ENCODE results near the gene GARIN5B.
A peak's percentile ranks its signal among the peaks of the same experiment; 100 is the strongest.
"Not testable (repeated sequence)": the region's sequence is repeated elsewhere in the genome, so short reads cannot be mapped to it uniquely, and the experiment has no call there.

Gene GARIN5B

DNA sequence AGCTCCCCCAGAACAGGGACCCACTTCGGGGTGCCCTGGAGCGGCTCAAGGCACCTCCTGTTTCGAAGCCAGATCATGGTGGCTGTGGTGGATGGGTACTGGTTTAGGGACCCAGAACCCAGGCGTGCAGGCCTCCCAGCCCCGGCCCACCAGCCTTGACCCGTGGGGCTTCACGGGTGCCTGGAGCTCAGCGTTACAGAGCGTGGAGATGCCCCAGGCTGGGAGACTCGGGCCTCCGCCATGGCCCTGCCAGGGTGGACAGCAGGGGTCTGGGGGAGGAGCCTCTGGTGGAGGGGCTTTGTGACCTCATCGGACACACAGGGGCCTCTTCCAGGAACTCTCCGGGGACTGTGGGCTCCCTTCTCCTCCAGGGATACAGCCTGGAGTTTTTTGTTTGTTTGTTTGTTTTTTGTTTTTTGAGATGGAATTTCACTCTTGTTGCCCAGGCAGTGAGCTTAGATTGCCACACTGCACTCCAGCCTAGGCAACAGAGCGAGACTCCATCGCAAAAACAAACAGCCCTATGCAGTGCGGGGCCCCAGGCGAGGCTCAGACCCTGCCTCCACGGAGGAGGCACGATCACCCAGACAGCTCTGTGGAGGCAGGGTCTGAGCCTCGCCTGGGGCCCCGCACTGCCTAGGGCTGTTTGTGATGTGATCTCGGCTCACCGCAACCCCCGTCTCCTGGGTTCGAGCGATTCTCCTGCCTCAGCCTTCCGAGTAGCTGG lies at the start of gene GARIN5B:
Gene GARIN5B, minus strand, starts transcription at position 271 of the 727 bp plus-strand sequence. Its CDS starts 194 bp downstream, at position 77.
- no peak for DNase-seq

GRCh38 chr19:55410168-55410567 lies 47.1 kb upstream of the GARIN5B start:
- no peak for DNase-seq

DNA sequence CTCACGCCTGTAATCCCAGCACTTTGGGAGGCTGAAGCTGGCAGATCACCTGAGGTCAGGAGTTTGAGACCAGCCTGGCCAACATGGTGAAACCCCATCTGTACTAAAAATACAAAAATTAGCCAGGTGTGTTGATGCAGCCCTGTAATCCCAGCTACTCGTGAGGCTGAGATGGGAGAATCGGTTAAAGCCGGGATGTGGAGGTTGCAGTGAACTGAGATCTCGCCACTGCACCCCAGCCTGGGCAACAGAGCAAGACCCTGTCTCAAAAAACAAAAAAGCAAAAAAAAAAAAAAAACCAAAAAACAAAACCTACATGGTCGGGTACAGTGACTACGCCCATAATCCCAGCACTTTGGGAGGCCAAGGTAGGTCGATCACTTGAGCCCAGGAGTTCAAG lies 46.1 kb upstream of the GARIN5B start:
- not testable (repeated sequence) for DNase-seq

DNA sequence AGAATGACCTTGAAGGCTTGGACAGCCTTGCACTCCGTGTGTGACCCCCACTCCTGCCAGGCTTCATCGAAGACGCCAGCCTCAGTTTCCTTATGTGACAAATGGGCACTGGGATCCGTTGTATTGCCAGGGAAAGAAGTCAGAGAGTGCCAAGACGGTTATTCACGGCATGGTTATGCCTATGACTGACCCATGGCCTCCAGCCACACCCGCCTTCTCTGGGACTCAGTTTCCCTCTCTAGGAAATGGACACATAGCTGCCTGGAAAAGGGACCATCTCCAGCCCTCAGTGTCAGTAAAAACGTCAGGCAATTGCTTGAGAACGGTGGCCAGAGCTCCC lies 45.4 kb upstream of the GARIN5B start:
- no peak for DNase-seq

DNA sequence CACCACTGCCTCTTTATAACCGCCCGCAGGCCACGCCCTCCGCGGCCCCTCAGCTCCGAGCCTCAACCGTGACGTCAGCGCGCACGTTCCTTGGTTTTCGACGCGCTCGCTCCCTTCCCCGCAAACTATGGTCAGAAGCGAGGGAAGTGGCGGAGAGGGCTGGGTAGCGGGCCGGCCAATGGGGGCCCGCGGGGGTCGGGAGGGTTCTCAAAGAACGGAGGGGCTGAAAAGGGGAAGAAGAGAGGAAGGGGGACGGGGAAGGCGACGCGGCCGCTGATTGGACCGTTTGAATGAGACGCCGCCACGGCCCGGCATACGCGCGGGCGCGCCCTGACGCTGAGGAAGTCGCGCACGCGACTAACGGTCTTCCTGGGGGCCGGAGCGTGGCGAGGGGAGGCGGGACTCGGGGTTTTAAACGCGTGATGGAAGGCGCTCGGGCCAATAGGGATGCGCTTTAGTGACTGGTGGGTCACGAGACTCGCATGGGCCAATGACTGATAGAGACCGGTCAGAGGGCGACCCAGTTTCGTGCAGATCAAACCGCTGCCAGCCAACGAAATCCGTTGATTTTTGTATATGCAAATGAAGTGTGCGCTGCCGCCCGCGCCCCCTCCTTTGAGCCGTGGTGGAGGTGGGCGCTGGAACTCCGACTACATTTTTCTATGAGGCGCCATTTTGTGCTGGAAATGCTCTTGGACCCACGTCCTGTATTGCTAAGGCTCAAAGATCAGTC lies 44.9 kb upstream of the GARIN5B start:
- peak; percentile 99 for DNase-seq

GRCh38 chr19:55407550-55407799 lies 44.4 kb upstream of the GARIN5B start, which contains the start of gene UBE2S:
Gene UBE2S, minus strand, starts transcription at chr19:55407788. Its CDS starts 199 bp downstream, at chr19:55407589.
- DNase-seq, result not testable (repeated sequence)

DNA sequence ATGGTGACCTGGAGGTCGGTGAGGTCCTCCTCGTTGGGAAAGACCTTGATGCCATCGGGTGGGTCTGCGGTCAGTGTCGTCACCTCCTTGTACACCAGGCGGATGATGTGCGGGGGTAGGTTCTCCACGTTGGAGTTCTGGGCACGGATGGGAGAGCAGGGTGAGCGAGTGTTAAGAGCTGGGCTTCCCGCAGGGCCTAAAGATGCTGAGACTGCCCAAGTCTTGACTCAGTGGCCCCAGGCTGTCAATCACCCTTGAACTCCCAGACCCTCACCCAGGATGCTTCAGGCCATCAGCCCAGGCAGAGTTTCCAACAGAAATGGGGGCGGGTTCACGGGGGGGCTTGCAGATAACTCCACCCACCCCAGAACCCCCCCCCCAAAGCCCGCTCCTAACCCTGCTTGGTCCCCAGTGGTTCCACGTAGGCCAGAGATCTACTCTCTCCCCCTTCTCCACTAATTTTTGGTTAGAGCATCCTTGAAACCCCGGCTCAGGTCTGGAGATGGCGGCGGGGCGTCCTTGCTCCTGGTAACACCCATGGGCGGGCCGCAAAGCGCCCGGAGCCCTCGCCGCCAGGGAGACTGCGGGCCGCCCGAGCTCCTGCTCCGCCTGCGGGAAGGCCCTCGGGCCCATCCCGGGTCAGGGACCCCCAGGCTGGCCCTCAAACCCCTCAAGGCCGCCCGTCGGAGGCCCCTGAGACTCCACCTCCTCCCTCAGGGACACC lies 43.9 kb upstream of the GARIN5B start:
- DNase-seq, result peak; percentile 32

GRCh38 chr19:55406091-55406825 lies 43.2 kb upstream of the GARIN5B start:
- no peak for DNase-seq

- no peak for DNase-seq
These were observed 42.6 kb upstream of the GARIN5B start for GRCh38 chr19:55405638-55406037.

GRCh38 chr19:55402509-55402908 lies 39.4 kb upstream of the GARIN5B start:
- DNase-seq, result no peak

GRCh38 chr19:55401390-55401789 lies 38.3 kb upstream of the GARIN5B start:
- not testable (repeated sequence) for DNase-seq

DNA sequence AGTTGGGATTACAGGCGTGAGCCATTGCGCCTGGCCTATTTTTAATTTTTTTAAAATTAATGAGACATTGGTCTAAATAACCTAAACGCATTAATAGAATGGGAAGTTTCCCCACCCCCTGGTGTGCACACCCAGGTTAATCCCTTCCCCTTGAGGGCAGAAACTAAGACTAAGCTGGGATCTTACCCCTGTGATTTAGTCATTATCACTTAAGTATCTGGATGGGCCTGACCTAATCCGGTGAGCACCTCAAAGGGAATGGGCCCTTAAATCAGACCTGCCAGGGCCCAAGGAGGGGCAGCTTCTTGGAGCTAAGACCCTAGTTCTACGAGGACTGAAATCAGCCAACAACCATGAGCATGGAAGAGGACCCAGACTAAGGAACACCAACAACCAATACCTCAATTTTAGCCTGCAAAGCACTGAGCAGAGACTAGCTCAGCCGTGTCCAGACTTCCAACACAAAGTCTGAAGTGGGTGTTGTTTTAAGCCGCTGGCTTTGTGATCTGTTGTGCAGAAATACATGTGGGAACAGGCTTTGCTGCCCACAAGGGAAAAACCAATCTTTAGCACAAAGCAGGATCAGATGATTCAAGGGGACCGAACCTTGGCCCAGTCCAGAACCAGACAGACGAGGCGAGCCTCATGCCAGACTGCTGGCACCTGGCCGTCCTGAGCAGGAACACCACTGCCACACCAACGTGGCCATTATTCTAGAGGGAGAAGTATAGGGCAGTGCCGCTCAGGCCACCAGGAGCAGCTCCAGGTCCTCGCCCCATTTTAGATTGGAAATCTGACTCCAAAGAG lies 37.4 kb upstream of the GARIN5B start:
- no peak for DNase-seq

- DNase-seq, result peak; percentile 94
These were observed 35.3 kb upstream of the GARIN5B start for GRCh38 chr19:55398200-55398925.

DNA sequence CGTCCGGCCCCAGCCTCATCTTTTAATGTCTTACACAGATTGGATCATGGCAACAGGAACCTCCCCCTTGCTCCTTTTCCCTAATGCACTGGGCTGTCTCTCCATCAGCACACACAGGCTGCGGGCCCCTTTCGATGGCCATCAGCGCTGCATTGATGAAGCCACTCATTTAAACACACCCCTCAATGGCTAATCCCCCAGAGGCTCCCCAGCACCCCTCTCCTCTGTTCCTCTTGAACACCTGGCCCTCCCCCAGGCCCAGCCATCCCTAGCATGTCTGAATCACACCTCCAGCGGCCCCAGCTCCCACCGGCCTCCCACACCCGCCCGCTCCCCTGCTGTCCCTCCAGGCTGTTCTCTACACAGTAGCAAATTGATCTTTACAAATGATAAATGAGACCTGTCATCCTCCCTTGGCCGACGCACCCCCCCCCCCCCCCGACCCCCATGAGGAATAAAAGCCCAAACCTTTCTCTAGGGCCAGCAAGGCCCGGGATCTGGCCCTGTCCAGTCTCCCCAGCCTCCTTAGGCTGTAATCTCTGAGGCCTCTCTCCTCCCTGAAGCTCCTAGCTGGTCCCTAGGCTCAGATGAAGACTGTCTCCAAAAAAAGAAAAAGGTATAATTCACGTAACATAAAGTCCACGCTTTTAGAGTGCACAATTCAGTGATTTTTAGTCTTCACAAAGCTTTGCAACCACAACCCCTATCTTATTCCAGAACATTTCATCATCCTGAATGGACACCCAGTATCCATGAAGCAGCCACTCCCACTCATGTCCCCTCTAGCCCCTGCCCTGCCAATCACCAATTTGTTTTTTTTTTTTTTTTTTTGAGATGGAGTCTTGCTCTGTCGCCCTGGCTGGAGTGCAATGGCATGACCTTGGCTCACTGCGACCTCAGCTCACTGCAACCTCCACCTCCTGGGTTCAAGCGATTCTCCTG lies 30.0 kb upstream of the GARIN5B start:
- DNase-seq, result no peak

DNA sequence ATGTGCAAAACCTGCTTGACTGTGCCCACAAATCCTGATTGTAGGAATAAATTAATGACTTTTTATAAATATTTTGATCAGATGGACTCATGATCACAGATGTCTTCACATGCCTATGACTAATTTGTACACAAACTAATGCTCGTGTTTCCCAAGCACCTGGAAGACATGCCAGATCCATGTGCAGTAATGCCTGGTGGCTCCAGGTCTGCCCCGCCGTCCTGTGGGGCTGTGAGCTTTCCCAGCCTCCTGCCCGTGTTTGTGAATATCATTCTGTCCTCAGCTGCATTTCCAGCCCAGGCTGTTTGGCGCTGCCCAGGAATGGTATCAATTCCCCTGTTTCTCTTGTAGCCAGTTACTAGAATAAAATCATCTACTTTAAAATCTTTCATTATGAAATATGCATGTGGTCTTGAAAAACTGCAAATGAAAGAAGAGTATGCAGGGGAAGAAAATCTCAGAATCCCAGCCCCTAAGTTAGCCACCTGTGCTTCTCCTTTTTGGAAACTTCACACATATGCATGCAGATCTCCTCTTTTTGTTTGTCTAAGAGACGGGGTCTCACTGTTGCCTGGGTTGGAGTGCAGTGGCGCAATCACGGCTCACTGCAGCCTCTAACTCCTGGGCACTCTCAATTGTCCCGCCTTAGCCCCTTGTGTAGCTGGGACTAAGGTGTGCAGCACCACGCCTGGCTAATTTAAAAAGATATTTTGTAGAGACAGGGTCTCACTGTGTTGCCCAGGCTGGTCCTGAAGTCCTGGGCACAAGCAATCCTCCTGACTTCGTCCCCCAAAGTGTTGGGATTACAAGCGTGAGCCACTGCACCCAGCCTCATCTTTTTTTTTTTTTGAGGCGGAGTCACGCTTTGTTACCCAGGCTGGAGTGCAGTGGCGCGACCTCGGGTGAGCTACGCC lies 28.9 kb upstream of the GARIN5B start:
- no peak for DNase-seq

DNA sequence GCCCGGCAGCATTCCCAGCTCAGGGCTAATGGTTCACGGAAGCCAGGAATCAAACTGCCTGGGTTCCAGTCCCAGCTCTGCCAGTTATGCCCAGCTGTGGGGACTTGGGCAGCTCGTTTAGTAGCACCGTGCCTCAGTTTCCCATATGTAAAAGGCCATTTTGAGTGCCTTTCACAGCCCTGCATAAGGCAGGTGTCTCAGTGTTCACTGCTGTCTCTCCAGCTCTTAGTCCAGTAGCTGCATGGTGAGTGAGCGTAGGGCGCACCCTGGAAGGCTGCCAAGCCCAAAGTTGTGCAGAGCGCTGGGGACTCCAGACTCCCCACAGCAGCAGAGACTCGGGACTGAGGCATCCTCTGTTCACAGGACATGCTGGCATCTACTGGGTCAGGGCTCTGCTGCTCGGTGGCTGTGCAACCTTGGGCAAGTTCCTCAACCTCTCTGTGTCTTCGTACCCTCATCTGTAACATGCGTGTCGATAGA lies 28.2 kb upstream of the GARIN5B start:
- no peak for DNase-seq

DNA sequence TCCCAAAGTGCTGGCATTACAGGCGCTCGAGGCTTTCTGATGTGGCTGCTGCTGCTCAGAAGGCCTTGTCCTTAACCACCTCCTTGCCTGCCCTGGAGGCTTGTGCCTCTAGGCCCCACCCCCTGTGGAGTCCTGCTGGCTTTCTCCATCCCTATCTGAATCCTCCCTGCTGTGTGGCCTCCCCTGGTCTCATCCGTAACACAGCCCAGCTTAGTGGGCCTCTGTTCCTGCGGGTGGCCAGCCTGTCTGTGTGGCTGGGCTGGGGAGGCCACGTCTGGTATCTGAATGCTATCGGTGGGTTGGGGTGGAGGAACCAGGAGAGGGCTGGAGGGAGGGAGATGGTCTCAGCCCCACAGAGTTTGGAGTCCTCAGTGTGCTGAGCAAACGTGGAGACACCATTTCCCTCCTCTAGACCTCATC lies 27.4 kb upstream of the GARIN5B start:
- no peak for DNase-seq

DNA sequence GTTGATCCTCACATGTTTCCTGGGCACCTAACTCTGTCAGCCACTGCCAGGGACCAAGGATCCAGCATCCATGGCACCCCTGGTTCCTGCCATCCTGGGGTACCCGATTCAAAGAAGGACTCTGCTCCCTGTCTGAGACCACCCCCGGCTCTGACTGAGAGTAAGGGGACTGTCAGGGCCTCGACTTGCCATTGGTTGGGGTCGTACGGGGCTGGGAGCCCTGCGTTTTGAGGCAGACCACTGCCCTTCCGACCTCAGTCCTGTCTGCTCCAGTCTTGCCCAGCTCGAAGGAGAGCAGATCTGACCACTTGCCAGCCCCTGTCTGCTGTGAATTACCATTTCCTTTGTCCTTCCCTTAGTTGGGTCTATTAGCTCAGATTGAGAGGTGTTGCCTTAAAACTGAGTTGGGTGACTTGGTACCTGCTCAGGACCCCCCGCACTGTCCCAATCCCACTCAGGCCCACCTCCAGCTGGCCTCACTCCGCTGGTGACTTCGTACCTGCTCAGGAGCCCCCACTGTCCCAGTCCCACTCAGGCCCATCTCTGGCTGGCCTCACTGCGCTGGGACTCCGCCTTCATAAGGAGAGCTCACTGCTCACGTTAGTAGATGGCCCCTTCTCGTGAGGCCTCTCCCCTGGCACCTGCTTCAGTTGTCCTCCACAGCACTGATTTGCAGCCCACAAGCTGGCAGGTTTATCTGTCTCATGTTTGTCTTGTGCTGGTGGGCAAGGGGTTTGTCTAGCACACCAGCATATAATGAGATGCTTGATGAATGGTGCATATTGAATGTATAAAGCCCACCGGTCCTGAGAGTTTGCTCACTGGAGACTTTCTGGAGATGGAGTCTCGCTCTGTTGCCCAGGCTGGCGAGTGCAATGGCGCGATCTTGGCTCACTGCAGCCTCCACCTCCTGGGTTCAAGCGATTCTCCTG lies 26.6 kb upstream of the GARIN5B start:
- DNase-seq, result no peak
